Osteocyte (in vitro differentiated cells): Measurements from ENCODE around the gene GATAD1. TPM values are rescaled to one million over a fixed set of nuclear protein-coding genes. Genes with fewer than 3 reads are reported as not detected.
"Not testable (repeated sequence)": the region's sequence is repeated elsewhere in the genome, so short reads cannot be mapped to it uniquely, and the experiment has no call there.

ENCODE experiments used
- DNase-seq: peaks from one replicate; pipeline ENCODE4 v3.0.0; 2021; ENCODE audit warnings: mixed read lengths; ENCODE audit not compliant: unreplicated experiment; ENCODE audit errors: extremely low spot score
- H3K27ac Mint-ChIP-seq: one replicate; pipeline ENCODE4 v1.8.0; 2021; ENCODE audit warnings: mild to moderate bottlenecking, mixed read lengths; ENCODE audit not compliant: unreplicated experiment
- H3K27me3 Mint-ChIP-seq: one replicate; pipeline ENCODE4 v1.8.0; 2021; ENCODE audit warnings: mixed read lengths; ENCODE audit not compliant: unreplicated experiment
- H3K36me3 Mint-ChIP-seq: one replicate; pipeline ENCODE4 v1.8.0; 2021; ENCODE audit warnings: mixed read lengths; ENCODE audit not compliant: unreplicated experiment
- H3K4me1 Mint-ChIP-seq: one replicate; pipeline ENCODE4 v1.8.0; 2021; ENCODE audit warnings: mixed read lengths; ENCODE audit not compliant: unreplicated experiment
- H3K4me3 Mint-ChIP-seq: one replicate; pipeline ENCODE4 v1.8.0; 2021; ENCODE audit warnings: mild to moderate bottlenecking, moderate library complexity, mixed read lengths; ENCODE audit not compliant: unreplicated experiment
- H3K9me3 Mint-ChIP-seq: one replicate; pipeline ENCODE4 v1.8.0; 2021; ENCODE audit warnings: mixed read lengths; ENCODE audit not compliant: unreplicated experiment
- total RNA-seq: library from RNA; stranded (reverse); gene quantifications from 2 replicates; pipeline ENCODE4 v1.2.1, GENCODE V29; 2021
- TF ChIP-seq, protein P1 (sequence below): fragments of 200-600 bp; sonication (generic); IDR thresholded peaks from 2 replicates; pipeline ENCODE4 v1.5.0; 2021; ENCODE audit warnings: antibody characterized with exemption, mild to moderate bottlenecking, moderate library complexity

Gene GATAD1
- total RNA-seq, 1 donor from 2014 or later = 42.8 TPM

DNA sequence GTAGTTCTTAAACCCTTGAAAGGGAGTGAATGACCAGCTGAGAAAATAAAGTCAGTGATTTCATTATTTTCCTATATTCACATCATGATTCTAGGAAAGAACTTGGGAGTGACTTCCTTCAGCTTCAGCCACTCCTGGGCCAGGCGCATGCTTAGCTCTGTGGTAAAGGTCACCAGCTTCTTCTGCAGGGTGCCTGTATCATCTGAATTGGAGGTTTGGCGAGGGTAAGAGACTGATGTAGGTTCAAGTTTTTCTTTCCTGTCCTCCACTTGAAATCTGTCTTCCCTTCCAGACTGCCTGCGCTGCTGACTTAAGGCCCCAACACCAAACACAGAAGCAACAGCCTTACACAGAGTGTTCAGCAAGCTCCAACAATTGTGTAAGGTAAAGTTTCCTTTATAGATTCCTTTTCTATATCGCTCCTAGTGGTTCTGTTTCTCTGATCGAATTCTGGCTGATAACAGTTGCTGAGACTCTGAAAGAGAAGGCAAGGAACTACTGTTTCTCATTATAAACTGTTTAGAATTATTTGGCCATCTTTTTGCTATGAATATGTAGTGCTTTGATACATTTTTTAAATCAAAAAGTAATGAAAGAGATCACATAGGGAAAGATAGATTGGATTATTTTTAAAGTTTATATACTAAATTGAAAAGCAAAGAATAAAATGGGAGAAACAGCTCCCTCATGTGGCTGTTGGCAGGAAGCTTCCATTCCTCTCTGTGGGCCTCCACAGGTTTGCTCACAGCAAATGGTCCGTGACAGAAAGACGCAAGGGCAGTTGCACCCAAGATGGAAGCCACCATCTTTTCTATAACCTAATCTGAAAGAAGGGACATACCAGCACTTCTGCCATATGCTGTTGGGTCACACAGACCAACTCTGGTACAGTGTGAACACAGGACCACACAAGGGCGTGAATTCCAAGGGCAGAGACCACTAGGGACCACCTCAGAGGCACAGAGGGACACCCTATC lies 14.0 kb downstream of the GATAD1 start:
- Mint-ChIP-seq H3K9me3 (no peaks in the 10 kb centered on the region), H3K4me1 (peaks cover 12% of the 10 kb centered on the region), H3K27ac (peak overlapping the region; percentile 7), H3K36me3 (peaks cover 9% of the 10 kb centered on the region), H3K4me3 (no peak overlapping the region), H3K27me3 (no peaks in the 10 kb centered on the region)
- DNase-seq = no peak
- TF ChIP-seq, protein P1, sequence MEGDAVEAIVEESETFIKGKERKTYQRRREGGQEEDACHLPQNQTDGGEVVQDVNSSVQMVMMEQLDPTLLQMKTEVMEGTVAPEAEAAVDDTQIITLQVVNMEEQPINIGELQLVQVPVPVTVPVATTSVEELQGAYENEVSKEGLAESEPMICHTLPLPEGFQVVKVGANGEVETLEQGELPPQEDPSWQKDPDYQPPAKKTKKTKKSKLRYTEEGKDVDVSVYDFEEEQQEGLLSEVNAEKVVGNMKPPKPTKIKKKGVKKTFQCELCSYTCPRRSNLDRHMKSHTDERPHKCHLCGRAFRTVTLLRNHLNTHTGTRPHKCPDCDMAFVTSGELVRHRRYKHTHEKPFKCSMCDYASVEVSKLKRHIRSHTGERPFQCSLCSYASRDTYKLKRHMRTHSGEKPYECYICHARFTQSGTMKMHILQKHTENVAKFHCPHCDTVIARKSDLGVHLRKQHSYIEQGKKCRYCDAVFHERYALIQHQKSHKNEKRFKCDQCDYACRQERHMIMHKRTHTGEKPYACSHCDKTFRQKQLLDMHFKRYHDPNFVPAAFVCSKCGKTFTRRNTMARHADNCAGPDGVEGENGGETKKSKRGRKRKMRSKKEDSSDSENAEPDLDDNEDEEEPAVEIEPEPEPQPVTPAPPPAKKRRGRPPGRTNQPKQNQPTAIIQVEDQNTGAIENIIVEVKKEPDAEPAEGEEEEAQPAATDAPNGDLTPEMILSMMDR = peak; percentile 84

DNA sequence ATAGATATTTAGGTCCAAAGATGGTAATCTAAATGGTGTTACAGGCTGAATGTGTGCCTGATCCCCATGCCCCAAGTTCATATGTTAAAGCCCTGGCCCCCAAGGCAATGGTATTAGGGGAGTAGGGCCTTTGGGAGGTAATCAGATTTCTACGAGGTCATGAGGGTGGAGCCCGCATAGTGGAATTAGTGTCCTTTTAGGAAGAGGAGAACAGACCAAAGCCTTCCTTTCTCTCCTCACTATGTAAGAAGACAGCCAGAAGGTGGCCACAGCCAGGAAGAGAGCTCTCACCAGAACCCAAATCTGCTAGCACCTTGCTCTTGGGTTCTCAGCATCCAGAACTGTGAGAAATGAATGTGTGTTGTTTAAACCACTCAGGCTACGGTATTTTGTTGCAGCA lies 15.3 kb downstream of the GATAD1 start:
- Mint-ChIP-seq H3K9me3 (no peaks in the 10 kb centered on the region), H3K4me1 (peaks cover 12% of the 10 kb centered on the region), H3K4me3 (no peak overlapping the region), H3K27ac (no peak overlapping the region), H3K36me3 (peaks cover 7% of the 10 kb centered on the region), H3K27me3 (no peaks in the 10 kb centered on the region)
- no peak for DNase-seq
- TF ChIP-seq, protein P1 = no peak

DNA sequence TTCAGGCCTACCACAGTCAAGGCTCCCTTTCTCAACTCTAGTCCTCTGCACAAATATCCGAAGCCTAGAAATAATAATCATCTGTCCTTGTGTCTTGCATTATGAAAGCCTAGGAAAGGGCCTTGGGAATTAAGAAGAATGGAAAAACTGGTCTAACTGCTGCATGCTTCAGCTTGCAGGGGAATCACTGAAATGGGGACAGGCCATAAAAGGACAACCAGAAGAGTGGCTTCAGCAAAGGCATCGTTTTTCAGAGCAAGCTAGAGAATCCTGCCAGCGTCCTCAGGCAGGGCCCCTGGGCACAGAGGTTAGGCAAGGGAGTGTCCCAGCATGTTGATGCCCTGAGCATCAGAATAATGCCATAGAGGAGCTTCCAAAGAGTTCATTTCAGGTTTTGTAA lies 17.2 kb downstream of the GATAD1 start:
- peaks cover 4% of the 10 kb centered on the region for H3K9me3 Mint-ChIP-seq
- no peak overlapping the region for H3K27ac Mint-ChIP-seq
- DNase-seq = no peak
- TF ChIP-seq, protein P1 = no peak
- peaks cover 15% of the 10 kb centered on the region for H3K36me3 Mint-ChIP-seq
- no peak overlapping the region for H3K4me3 Mint-ChIP-seq
- H3K4me1 Mint-ChIP-seq = peaks cover 12% of the 10 kb centered on the region
- no peaks in the 10 kb centered on the region for H3K27me3 Mint-ChIP-seq

DNA sequence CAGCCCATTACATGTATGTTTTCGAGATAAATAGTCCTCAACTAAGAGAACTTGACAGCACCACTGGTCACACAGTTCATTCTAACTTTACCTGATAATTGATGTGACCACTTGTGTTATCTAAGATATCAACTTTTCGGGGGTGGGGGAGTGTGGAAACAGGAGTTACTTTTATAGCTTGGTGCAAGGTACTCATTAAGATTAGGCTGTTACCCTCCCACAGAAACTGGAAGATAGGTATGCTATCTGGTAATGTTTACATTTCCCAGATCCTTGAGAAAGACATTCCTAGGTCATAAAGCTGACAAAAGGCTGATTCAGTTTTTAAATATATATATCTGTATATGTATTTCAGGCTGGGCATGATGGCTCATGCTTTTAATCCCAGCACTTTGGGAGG lies 19.4 kb downstream of the GATAD1 start:
- Mint-ChIP-seq H3K9me3 (peaks cover 4% of the 10 kb centered on the region), H3K27ac (no peak overlapping the region), H3K36me3 (peaks cover 17% of the 10 kb centered on the region), H3K4me1 (peaks cover under 1% of the 10 kb centered on the region), H3K27me3 (no peaks in the 10 kb centered on the region), H3K4me3 (no peak overlapping the region)
- DNase-seq = no peak
- TF ChIP-seq, protein P1 = no peak

DNA sequence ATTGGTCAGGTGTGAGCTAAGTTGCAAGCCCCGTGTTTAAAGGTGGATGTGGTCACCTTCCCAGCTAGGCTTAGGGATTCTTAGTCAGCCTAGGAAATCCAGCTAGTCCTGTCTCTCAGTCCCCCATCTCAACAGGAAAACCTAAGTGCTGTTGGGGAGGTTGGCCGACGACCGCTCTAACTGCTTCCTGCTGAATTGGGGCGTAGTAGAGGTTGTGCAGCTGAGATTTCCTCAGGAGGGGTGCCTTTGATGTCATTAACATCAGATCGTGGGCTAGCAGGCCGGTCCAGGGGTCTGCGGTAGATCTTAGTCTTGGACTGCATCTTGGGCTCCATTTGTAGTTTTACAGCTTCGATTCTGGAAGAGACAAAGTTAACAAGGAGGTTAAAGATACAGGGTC lies 21.3 kb downstream of the GATAD1 start:
- H3K4me3 Mint-ChIP-seq, H3K27ac Mint-ChIP-seq, H3K9me3 Mint-ChIP-seq, H3K27me3 Mint-ChIP-seq, DNase-seq, H3K4me1 Mint-ChIP-seq: not testable (repeated sequence)
- H3K36me3 Mint-ChIP-seq = peaks cover 15% of the 10 kb centered on the region

DNA sequence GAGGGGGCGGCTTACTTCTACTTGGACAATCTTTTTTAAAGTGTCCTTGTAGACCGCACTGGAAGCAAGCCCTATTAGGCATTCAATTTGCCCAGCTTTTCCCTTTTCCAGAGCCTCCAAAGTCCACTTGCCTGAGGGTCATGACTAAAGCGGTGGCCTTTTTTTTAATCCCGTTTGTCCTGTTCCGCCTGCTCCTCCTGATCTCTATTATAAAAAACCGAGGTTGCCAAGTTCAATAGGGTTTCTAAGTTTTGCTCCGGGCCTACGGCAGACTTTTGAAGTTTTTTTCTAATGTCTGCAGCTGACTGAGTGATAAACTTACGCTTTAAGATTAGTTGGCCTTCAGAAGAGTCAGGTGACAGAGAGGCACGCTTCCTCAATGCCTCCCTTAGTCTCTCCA lies 26.7 kb downstream of the GATAD1 start:
- not testable (repeated sequence) for DNase-seq, H3K27ac Mint-ChIP-seq, H3K4me1 Mint-ChIP-seq, H3K4me3 Mint-ChIP-seq, H3K9me3 Mint-ChIP-seq, H3K27me3 Mint-ChIP-seq, H3K36me3 Mint-ChIP-seq

DNA sequence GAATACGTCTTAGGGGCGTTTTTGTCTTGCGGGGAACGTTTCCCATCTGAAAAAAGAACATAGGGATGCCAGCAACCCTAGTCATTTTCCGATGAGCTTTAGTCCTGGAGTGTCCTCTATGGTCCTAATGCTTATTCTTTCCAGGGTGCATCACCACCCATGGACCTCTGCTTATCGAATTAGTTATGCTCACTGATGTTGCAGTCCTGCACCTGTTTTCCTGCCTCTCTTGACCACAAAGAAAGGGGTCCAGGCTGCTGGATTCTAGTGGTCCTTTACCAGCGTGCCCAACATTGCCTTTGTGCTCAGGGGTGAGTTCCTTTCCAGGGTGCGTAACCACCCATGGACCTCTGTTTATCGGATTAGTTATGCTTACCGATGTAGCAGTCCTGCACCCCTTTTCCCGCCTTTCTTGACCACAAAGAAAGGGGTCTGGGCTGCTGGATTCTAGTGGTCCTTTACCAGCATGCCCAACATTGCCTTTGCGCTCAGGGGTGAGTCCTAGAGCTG lies 28.0 kb downstream of the GATAD1 start:
- H3K27ac Mint-ChIP-seq, H3K27me3 Mint-ChIP-seq, H3K4me3 Mint-ChIP-seq, H3K9me3 Mint-ChIP-seq, H3K36me3 Mint-ChIP-seq, H3K4me1 Mint-ChIP-seq: not testable (repeated sequence)
- peak; percentile 15 for DNase-seq

DNA sequence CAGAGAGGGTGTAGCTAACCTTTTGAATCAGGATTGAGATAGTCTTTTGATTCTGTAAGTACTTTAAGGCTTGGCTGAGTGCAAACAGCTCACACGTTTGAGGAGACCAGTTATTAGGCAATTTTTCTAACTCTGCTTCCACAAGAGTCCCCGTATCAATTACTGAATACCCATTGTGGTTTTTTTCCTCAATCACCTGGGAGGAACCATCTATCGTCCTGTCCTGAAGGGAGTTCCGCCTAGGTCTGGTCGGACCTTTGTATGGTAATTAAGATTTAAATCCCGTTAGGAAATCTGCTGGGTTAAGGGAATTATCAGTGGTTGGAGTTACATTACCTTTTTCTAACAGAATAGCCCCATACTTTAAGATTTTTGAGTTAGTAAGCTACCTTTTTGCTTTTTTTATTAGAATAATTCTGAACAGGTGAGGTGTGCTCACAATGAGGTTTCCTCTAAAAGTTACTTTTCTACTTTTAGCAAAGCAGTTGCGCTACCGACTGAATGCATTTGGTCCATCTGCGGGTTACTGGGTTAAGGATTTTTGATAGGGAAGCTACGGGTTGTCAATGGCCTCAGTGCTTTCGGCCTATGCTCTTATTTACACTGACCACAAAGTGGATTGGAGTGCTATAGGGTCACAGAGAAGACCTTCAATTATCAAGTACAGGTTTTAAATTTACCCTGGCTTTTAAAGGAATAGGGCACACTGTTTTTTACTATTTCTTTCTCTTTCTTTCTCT lies 28.7 kb downstream of the GATAD1 start:
- not testable (repeated sequence) for H3K36me3 Mint-ChIP-seq, H3K27ac Mint-ChIP-seq, H3K4me1 Mint-ChIP-seq, H3K9me3 Mint-ChIP-seq, H3K4me3 Mint-ChIP-seq, H3K27me3 Mint-ChIP-seq
- peak; percentile 23 for DNase-seq
